NT2/D1 (cell line): Measurements from ENCODE around the gene MAOA.

Experiments
- SUZ12 ChIP-seq: IDR thresholded peaks from 2 replicates; pipeline ENCODE4 v1.6.1; 2011; ENCODE audit not compliant: insufficient read length, insufficient read depth; ENCODE audit errors: extremely low read depth
- ZNF274 ChIP-seq: IDR thresholded peaks from 2 replicates; pipeline ENCODE4 v1.6.1; 2011; ENCODE audit warnings: mild to moderate bottlenecking, low read depth, low read length

DNA sequence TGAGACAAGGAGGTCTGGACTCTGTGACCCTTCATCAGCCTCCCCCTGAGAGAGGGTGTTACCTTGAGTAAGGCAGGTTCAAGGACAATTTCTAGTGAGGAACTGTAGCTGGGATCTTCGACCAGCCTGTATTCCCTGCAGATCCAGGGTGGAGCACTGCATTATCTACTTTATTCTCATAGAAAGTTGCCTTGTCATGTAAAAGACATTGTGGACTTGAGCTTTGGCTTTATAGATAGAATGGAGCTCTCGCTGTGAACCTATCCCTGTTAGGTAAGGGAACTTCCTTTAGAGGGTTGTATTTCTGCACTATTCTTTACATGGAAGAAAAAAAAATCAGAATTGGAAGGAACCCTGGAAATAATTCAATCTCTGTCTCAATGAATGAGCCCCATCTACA, 91.4 kb downstream of the MAOA start:
- TF ChIP-seq ZNF274, result no peak
- no peak for TF ChIP-seq SUZ12
